Hepatic stellate cell (primary cell): Measurements from ENCODE around the gene TBC1D24.

Experiments used
- DNase-seq: peaks from one replicate; pipeline ENCODE4 v3.0.0; 2011; ENCODE audit warnings: low spot score

The TBC1D24 gene

DNA sequence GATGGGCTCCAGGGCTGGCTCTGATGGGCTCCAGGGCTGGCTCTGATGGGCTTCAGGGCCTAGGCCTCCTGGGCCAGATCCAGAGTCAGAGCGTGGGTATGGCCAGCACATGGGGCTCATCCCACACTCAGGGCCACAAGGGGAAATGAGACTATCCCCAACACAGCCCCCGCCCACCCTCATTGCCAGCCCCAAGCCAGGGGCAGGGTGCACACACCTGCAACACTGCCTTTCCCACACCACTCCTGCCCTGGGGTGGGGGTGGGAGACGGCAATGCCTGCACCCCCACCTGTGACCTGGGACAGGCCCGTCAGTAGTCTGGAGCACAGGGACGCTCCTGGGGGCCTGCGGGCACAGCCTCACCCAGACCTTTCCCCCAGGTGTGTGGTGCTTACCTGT, 24.5 kb downstream of the TBC1D24 start:
- no peak for DNase-seq

DNA sequence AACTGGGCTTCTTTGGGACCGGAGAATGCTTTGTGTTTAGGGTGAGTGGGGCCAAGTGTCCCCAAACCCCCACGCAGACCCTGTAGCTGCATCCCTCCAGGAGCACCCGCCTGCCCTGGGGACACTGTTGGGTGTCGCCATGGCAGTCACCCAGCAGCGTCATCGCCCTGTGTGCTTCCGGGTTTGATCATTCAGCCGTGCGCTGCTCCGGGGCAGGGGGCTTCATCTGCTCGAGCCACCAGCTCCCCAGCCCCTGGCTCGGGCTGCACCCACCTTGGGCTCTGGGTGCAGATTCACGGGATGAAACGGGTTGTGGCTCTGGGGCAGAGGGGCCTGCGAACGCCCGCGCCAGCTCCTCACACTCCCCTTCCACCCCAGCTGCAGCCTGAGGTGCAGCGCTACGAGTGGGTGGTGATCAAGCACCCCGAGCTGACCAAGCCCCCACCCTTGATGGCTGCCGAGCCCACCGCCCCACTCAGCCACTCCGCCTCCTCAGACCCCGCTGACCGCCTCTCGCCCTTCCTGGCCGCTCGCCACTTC, 25.0 kb downstream of the TBC1D24 start:
- DNase-seq: no peak

GRCh38 chr16:2500430-2500917, 25.5 kb downstream of the TBC1D24 start:
- no peak for DNase-seq

GRCh38 chr16:2500918-2501750, 26.2 kb downstream of the TBC1D24 start:
- DNase-seq: peak; percentile 89

GRCh38 chr16:2501946-2502895, 27.3 kb downstream of the TBC1D24 start:
- no peak for DNase-seq

- DNase-seq: no peak
Measured at GRCh38 chr16:2505695-2506094, 30.8 kb downstream of the TBC1D24 start.

DNA sequence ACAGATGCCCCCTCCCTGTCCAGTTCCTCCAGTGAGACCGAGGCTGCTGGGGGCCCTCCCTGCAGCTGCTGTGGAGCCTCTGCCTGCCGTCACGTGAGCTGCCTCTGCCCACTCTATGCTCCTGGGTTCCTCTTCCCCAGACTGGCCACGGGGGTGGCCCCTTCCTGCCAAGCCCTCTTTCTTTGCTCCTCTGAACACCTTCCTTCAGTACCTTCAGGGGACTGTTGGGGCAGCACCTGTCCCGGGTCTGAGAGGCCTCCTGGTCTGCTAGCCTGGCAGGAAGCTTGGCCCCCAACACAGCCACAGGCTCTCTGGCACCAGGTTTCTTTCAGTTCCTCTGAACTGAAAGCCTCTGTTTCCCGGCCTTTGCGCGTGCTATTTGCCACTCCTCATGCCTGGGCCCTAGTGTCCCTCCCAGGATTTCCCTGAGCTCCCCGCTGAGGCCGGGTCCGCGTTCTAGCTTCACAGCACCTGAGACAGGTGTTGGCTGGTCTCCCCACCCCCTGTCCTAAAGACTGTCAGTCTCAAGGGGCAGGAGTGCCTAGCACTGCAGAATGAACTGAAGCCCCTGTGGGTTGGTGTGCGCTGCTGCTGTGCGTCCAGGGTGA, 32.2 kb downstream of the TBC1D24 start:
- DNase-seq: no peak

- no peak for DNase-seq
Measured at GRCh38 chr16:2507665-2508064, 32.7 kb downstream of the TBC1D24 start.

- no peak for DNase-seq
Measured at GRCh38 chr16:2508722-2509400, 33.9 kb downstream of the TBC1D24 start.

DNA sequence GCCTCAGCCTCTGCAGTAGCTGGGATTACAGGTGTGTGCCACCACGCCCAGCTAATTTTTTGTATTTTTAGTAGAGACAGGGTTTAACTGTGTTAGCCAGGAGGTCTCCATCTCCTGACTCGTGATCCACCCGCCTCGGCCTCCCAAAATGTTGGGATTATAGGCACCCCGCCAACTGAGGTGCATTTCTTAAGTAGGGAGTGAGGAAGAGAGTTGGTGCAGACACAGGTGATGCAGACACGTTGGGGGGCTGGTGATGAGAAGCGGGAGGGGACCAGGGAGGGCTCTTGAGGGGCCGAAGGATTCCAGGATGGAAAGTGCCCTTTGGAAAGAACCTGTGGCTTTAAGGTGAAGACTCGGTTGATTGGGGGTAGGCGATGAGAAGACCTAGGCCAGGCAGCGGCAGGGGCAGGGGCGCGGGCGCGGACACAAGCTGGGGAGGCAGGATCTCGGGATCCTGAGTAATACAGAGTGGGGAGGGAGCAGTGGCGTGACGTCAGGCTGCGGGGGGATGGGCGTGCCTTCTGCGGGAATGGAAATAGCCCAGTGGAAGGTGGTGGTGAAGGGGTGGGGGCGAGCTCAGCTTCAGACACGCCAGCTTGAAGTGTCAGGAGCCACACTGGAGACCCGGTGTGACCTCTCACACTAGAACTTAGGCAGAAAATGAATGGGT, 36.3 kb downstream of the TBC1D24 start:
- DNase-seq: peak; percentile 83

- DNase-seq: no peak
Measured at GRCh38 chr16:2511996-2512734, 37.2 kb downstream of the TBC1D24 start.

DNA sequence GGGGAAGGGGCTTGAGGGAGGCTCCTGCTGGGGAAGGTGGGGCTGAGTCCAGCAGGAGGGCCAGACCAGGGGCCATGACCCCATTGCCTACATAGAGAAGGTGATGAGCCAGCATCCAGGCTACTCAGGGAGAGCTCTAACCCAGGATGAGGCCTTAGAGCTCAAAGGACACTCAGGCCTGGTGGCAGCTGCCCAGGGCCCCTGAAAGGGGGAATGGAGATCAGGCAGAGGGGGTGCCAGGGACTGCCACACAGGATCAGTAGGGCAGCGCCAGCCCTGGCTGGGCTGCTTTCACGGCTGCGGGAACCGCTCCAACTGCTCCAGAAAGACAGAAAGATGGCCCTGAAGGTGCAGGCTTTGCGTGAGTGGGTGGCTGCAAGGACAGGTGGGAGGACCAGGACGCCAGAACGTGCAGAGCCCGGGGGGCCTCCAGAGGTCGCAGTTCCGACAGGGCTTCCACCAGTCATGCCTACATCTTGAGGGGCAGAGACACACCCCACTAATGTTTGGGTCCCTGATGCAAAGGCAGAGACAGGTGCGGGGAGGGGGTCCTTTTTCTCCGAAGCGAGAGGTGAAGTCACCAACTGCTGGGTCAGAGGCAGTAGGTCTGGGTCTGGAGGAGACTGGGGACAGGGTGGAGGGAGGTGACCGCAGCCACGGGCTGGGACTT, 37.9 kb downstream of the TBC1D24 start:
- no peak for DNase-seq

DNA sequence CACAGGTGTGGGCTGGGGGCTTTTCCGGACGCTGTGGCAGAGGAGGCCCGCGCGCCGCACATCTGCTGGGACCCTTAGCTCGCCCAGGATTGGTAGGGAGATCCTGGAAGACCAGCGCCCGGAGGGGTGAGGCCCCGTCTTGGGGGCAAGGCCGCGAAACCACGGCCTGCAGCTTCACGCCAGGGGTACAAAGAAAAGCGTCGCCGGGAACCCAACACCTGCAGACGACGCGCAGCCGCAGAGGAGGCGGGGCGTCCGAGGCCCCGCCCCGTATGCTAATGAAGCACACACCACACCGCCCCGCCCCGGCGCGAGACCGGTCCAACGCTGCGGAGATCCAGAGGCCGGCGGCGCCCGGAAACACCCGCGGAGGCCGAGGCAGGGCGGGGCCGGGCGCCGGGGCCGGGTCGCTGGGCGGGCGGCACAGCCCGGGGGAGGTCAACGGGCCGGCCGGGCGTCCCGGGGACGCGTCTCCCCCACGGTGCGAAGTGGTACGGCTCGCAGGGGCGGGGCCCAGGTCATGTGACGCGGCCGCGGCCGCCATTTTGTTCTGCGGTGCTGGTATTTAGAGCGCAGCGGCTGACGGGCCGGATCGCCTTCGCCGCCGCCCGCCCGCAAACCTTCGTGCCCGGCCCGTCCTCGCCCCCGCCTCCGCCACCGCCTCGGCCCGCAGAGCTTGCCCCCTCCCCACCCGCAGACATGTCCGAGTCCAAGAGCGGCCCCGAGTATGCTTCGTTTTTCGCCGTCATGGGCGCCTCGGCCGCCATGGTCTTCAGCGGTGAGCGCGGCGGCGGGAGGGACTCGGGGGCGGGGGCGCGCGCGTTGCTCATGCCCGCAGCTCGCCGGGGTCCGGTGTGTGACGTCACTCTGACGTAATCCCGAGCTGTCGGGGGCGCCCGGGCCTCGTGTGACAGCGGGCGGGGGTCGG, 38.7 kb downstream of the TBC1D24 start, which contains the start of gene ATP6V0C:
Gene ATP6V0C (plus strand): TSS at position 548 of the 928 bp plus-strand sequence. CDS start 152 bp downstream, at position 700.
- peak; percentile 91 for DNase-seq

DNA sequence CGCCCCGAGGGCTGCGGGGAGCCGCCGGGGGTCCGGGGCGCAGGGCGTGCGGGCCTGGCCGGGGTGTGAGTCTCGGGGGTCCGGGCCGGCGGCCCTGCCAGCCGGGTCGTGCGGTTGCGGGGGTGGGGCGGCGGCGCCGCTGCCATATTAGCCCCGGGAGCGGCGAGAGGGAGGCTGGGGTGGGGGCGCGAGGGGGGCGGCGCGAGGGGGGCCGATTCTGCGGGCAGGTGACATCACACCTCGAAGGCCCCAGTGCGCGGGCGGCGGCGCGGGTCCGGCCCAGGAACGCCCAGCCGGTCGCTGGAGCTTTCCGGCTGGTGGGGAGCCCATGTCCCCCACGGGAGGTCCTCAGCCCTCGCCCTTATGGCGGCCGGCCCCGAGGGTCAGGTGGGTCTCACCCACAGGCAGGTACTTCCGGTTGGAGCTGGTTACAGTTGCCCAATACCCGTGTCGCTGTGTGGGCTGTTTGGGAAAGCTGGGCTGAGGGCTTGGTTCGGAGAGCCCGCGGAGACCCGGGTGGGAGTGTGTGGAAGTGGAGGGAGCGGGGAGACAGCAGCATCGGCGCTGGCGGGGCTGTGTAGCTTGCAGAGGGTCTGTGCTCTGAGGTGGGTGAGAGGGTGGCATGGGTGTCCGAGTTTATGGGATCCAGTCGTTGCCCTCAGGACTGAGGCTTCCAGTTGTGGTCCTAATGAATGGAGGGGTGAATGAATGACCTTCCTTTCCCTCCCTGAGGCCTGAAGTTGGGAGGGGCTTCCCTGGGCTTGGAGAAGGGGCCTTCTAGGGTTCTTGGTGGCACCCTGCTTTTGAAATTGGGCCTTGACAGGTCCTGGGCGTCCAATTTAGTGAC, 39.6 kb downstream of the TBC1D24 start:
- DNase-seq: no peak

- DNase-seq: peak; percentile 48
Measured at GRCh38 chr16:2515180-2515851, 40.4 kb downstream of the TBC1D24 start.

DNA sequence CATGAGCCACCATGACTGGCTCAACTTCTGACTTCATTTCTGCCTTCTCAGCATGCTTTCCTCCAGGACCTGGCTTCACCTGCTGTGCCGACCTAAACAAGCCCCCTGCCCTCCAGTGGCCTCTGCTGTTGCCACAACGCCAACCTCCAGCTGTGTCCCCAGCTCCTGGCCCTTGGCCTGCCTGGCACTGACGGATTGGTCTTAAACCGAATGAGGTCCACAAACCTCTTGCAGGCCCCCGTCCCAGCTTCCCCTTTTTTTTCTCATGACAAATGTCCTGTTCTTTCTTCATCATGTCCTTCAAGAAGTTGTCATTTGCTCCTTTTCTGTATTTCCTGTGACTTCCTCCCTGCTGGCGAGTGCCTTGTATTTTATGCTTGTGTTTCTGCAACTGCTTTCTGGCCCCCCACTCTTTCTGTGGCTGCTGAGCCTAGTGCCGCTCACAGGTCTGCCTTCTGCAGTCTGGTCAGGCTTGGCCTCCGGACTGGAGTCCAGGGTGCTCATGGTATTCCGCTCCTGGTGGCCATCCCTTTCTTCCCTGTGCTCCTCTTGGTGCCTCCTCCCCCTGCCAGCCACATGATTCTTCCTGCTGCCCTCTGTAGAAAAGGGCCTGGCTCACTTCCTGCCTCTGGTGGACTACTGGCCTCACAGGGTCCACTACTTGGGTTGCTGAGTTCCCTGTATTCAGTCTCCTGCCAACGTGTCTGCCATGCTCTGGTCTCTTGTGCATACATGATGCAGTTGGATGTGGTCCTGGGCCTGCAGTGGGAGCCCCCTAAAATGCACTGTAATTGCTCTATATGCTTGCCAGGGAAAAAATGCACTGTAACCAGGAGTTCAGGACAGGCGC, 41.7 kb downstream of the TBC1D24 start:
- peak; percentile 61 for DNase-seq
